ENCODE data around the gene SURF6.

DNA sequence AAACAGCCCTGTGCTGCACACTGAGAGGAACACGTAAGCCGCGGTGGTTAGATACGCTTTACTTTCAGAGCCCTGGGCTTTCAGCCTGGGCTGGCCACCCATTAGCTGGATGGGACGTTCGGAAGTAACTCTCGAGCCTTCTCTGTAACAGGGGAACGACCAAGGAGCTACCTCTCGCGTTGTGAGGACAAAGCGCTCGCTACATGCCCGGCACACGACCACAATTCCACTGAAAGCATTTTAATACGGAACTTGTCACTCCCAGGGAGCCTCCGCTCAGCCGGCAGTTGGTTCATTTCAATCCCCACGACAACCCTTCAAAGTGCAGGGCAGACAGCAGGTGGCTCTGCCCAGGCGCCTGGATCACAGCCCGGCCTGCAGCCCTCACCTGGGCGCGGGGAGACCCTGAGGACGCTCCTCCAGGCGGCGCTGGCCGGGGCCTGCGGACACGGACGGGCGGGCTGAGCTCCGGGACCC, 19.9 kb upstream of the SURF6 start:
- TF ChIP-seq, protein P1, sequence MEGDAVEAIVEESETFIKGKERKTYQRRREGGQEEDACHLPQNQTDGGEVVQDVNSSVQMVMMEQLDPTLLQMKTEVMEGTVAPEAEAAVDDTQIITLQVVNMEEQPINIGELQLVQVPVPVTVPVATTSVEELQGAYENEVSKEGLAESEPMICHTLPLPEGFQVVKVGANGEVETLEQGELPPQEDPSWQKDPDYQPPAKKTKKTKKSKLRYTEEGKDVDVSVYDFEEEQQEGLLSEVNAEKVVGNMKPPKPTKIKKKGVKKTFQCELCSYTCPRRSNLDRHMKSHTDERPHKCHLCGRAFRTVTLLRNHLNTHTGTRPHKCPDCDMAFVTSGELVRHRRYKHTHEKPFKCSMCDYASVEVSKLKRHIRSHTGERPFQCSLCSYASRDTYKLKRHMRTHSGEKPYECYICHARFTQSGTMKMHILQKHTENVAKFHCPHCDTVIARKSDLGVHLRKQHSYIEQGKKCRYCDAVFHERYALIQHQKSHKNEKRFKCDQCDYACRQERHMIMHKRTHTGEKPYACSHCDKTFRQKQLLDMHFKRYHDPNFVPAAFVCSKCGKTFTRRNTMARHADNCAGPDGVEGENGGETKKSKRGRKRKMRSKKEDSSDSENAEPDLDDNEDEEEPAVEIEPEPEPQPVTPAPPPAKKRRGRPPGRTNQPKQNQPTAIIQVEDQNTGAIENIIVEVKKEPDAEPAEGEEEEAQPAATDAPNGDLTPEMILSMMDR (IDR thresholded peaks at IDR 0.05): no peak
- TF ChIP-seq POLR2A (IDR thresholded peaks at IDR 0.05): no peak
- no peak for TF ChIP-seq EP300 (IDR thresholded peaks at IDR 0.05)
